SK-N-SH treated with all-trans-retinoic acid at 6 μM for 48 hours (cell line): ENCODE results near the gene TMEM60.
"Not testable (repeated sequence)": the region's sequence is repeated elsewhere in the genome, so short reads cannot be mapped to it uniquely, and the experiment has no call there.

ENCODE experiments used
- ATAC-seq: fragments of 200-7000 bp; cut with Tn5 transposase; 3 replicates; pipeline ENCODE4 v1.9.1; 2020; ENCODE audit warnings: mild to moderate bottlenecking, moderate library complexity
- ARNTL ChIP-seq: fragments of 450-650 bp; formaldehyde crosslinking; IDR thresholded peaks from 2 replicates; pipeline ENCODE4 v1.5.0; 2020; ENCODE audit warnings: low read depth, mild to moderate bottlenecking, moderate library complexity, borderline replicate concordance
- BACH2 ChIP-seq: fragments of 250-450 bp; sonication (Bioruptor Pico); IDR thresholded peaks from 2 replicates; pipeline ENCODE4 v1.9.0; 2021; ENCODE audit warnings: mild to moderate bottlenecking, borderline replicate concordance
- CSDC2 ChIP-seq: fragments of 250-450 bp; sonication (Bioruptor Pico); IDR thresholded peaks from 2 replicates; pipeline ENCODE4 v1.5.0; 2020; ENCODE audit warnings: mild to moderate bottlenecking, moderate library complexity
- CSRNP3 ChIP-seq: fragments of 250-450 bp; sonication (Bioruptor Pico); IDR thresholded peaks from 2 replicates; pipeline ENCODE4 v1.5.1; 2021; ENCODE audit warnings: mild to moderate bottlenecking, moderate library complexity
- ESRRG ChIP-seq: fragments of 250-450 bp; sonication (Bioruptor Pico); IDR thresholded peaks from 2 replicates; pipeline ENCODE4 v1.6.1; 2021; ENCODE audit warnings: mild to moderate bottlenecking
- GLIS3 ChIP-seq: fragments of 250-450 bp; sonication (Bioruptor Pico); IDR thresholded peaks from 2 replicates; pipeline ENCODE4 v1.5.0; 2020; ENCODE audit warnings: mild to moderate bottlenecking, moderate library complexity
- ISL1 ChIP-seq: fragments of 250-450 bp; sonication (Bioruptor Pico); IDR thresholded peaks from 2 replicates; pipeline ENCODE4 v2.1.2; 2022; ENCODE audit warnings: mild to moderate bottlenecking, moderate library complexity
- OSR1 ChIP-seq: fragments of 250-450 bp; sonication (Bioruptor Pico); IDR thresholded peaks from 2 replicates; pipeline ENCODE4 v1.8.0; 2022; ENCODE audit warnings: moderate library complexity, mild to moderate bottlenecking, inconsistent platforms
- POU6F1 ChIP-seq: fragments of 250-450 bp; sonication (Bioruptor Pico); IDR thresholded peaks from 2 replicates; pipeline ENCODE4 v1.8.0; 2021; ENCODE audit warnings: low read depth, mild to moderate bottlenecking, moderate library complexity, borderline replicate concordance
- PPARA ChIP-seq: fragments of 250-450 bp; sonication (Bioruptor Pico); IDR thresholded peaks from 2 replicates; pipeline ENCODE4 v1.5.0; 2020; ENCODE audit warnings: mild to moderate bottlenecking, borderline replicate concordance
- RARB ChIP-seq: fragments of 250-450 bp; sonication (Bioruptor Pico); IDR thresholded peaks from 2 replicates; pipeline ENCODE4 v1.8.0; 2021; ENCODE audit warnings: mild to moderate bottlenecking, moderate library complexity
- SNAI2 ChIP-seq: fragments of 250-450 bp; sonication (Bioruptor Pico); IDR thresholded peaks from 2 replicates; pipeline ENCODE4 v1.5.0; 2020; ENCODE audit warnings: mild to moderate bottlenecking, moderate library complexity
- TCF4 ChIP-seq: fragments of 250-450 bp; sonication (Bioruptor Pico); IDR thresholded peaks from 2 replicates; pipeline ENCODE4 v1.8.0; 2021; ENCODE audit warnings: mild to moderate bottlenecking, moderate library complexity, borderline replicate concordance
- TOX ChIP-seq: fragments of 250-450 bp; sonication (Bioruptor Pico); IDR thresholded peaks from 2 replicates; pipeline ENCODE4 v1.8.0; 2021; ENCODE audit warnings: mild to moderate bottlenecking, moderate library complexity, borderline replicate concordance
- ZFP3 ChIP-seq: fragments of 250-450 bp; sonication (Bioruptor Pico); IDR thresholded peaks from 2 replicates; pipeline ENCODE4 v1.5.0; 2020; ENCODE audit warnings: mild to moderate bottlenecking, moderate library complexity
- ZFP30 ChIP-seq: fragments of 450-650 bp; formaldehyde crosslinking; IDR thresholded peaks from 2 replicates; pipeline ENCODE4 v1.5.0; 2022; ENCODE audit warnings: mild to moderate bottlenecking, moderate library complexity
- ZNF565 ChIP-seq: fragments of 450-650 bp; formaldehyde crosslinking; conservative IDR thresholded peaks from 2 replicates; pipeline ENCODE4 v1.5.0; 2020; ENCODE audit warnings: low read depth, mild to moderate bottlenecking, moderate library complexity
- ZNF70 ChIP-seq: fragments of 450-650 bp; formaldehyde crosslinking; IDR thresholded peaks from 2 replicates; pipeline ENCODE4 v1.5.0; 2020; ENCODE audit warnings: mild to moderate bottlenecking, moderate library complexity
- ZNF8 ChIP-seq: fragments of 450-650 bp; formaldehyde crosslinking; IDR thresholded peaks from 2 replicates; pipeline ENCODE4 v1.5.0; 2020; ENCODE audit warnings: mild to moderate bottlenecking, moderate library complexity
- TF ChIP-seq, protein P1 (sequence below): fragments of 250-450 bp; sonication (Bioruptor Pico); IDR thresholded peaks from 2 replicates; pipeline ENCODE4 v1.5.1; 2020; ENCODE audit warnings: low read depth, mild to moderate bottlenecking, moderate library complexity
- TF ChIP-seq, protein P2 (sequence below): fragments of 250-450 bp; sonication (Bioruptor Pico); IDR thresholded peaks from 2 replicates; pipeline ENCODE4 v1.8.0; 2020; ENCODE audit warnings: mild to moderate bottlenecking, moderate library complexity, borderline replicate concordance
- TF ChIP-seq, protein P3 (sequence below): fragments of 250-450 bp; sonication (Bioruptor Pico); IDR thresholded peaks from 2 replicates; pipeline ENCODE4 v1.5.0; 2020; ENCODE audit warnings: mild to moderate bottlenecking, moderate library complexity

TMEM60 gene

DNA sequence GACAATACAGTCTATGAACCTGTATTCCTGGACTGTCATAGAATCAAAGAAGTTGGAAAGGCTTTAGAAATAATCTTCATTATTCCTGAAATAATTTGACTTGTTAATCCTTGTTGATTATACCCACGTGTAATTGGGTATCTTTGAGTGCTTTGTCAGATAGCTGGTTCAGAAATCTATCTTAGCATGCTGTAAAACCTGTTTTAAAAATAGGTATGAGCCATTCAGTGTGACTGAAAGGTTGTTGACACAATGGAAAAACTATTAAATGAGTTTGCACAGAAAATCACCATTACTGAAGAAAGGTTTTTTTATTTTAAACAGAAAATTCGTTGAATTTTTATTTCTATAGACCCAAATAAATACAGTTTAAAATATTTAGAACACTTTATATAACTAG lies 39.0 kb upstream of the TMEM60 start:
- ATAC-seq, result no peak
- TF ChIP-seq SNAI2 (CRISPR knock-in tag), result no peak
- TF ChIP-seq, protein P1, sequence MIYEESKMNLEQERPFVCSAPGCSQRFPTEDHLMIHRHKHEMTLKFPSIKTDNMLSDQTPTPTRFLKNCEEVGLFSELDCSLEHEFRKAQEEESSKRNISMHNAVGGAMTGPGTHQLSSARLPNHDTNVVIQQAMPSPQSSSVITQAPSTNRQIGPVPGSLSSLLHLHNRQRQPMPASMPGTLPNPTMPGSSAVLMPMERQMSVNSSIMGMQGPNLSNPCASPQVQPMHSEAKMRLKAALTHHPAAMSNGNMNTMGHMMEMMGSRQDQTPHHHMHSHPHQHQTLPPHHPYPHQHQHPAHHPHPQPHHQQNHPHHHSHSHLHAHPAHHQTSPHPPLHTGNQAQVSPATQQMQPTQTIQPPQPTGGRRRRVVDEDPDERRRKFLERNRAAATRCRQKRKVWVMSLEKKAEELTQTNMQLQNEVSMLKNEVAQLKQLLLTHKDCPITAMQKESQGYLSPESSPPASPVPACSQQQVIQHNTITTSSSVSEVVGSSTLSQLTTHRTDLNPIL (CRISPR knock-in tag), result no peak
- no peak for TF ChIP-seq BACH2 (CRISPR knock-in tag)
- TF ChIP-seq ZNF70 (CRISPR knock-in tag), result no peak
- TF ChIP-seq, protein P2, sequence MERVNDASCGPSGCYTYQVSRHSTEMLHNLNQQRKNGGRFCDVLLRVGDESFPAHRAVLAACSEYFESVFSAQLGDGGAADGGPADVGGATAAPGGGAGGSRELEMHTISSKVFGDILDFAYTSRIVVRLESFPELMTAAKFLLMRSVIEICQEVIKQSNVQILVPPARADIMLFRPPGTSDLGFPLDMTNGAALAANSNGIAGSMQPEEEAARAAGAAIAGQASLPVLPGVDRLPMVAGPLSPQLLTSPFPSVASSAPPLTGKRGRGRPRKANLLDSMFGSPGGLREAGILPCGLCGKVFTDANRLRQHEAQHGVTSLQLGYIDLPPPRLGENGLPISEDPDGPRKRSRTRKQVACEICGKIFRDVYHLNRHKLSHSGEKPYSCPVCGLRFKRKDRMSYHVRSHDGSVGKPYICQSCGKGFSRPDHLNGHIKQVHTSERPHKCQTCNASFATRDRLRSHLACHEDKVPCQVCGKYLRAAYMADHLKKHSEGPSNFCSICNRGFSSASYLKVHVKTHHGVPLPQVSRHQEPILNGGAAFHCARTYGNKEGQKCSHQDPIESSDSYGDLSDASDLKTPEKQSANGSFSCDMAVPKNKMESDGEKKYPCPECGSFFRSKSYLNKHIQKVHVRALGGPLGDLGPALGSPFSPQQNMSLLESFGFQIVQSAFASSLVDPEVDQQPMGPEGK (CRISPR knock-in tag), result no peak
- no peak for TF ChIP-seq ZFP30 (CRISPR knock-in tag)
- no peak for TF ChIP-seq OSR1 (CRISPR knock-in tag)
- TF ChIP-seq POU6F1, result no peak
- TF ChIP-seq ZFP3 (CRISPR knock-in tag), result no peak
- TF ChIP-seq ESRRG (CRISPR knock-in tag), result no peak
- no peak for TF ChIP-seq PPARA (CRISPR knock-in tag)
- TF ChIP-seq RARB (CRISPR knock-in tag), result no peak
- TF ChIP-seq ISL1 (CRISPR knock-in tag), result no peak
- TF ChIP-seq CSRNP3 (CRISPR knock-in tag), result no peak
- no peak for TF ChIP-seq CSDC2 (CRISPR knock-in tag)
- no peak for TF ChIP-seq ZNF565 (CRISPR knock-in tag)
- TF ChIP-seq TCF4 (CRISPR knock-in tag), result no peak
- TF ChIP-seq ARNTL (CRISPR knock-in tag), result no peak

DNA sequence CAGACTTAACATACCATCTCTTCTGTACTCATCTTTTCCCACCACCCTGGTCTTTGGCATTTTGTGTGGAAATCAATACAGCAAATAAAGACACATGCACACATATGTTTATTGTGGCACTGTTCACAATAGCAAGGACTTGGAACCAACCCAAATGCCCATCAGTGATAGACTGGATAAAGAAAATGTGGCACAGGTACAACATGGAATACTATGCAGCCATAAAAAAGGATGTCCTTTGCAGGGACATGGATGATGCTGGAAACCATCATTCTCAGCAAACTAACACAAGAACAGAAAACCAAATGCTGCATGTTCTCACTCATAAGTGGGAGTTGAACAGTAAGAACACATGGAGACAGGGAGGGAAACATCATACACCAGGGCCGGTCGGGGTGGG lies 38.2 kb upstream of the TMEM60 start:
- not testable (repeated sequence) for ATAC-seq

DNA sequence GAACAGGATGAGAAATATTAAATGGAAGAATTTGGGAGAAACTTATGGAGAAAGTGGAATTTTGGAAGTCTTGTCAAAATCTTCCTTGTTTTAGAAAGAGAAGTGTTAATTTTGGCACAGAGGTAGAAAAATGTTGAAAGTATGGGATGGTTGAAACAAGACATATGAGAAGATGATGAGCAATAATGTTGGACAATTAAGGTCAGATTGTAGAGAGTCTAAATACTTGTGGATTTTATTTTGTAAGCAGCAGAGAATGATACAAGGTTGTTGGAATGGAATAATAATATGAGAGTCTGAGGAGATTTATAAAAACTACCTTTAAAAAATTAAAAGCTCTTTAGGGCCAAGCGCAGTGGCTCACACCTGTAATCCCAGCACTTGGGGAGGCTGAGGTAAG lies 34.9 kb upstream of the TMEM60 start:
- no peak for TF ChIP-seq ARNTL (CRISPR knock-in tag)
- no peak for TF ChIP-seq ZNF8 (CRISPR knock-in tag)
- no peak for TF ChIP-seq ZFP30 (CRISPR knock-in tag)
- TF ChIP-seq ZNF70 (CRISPR knock-in tag), result no peak
- TF ChIP-seq, protein P3, sequence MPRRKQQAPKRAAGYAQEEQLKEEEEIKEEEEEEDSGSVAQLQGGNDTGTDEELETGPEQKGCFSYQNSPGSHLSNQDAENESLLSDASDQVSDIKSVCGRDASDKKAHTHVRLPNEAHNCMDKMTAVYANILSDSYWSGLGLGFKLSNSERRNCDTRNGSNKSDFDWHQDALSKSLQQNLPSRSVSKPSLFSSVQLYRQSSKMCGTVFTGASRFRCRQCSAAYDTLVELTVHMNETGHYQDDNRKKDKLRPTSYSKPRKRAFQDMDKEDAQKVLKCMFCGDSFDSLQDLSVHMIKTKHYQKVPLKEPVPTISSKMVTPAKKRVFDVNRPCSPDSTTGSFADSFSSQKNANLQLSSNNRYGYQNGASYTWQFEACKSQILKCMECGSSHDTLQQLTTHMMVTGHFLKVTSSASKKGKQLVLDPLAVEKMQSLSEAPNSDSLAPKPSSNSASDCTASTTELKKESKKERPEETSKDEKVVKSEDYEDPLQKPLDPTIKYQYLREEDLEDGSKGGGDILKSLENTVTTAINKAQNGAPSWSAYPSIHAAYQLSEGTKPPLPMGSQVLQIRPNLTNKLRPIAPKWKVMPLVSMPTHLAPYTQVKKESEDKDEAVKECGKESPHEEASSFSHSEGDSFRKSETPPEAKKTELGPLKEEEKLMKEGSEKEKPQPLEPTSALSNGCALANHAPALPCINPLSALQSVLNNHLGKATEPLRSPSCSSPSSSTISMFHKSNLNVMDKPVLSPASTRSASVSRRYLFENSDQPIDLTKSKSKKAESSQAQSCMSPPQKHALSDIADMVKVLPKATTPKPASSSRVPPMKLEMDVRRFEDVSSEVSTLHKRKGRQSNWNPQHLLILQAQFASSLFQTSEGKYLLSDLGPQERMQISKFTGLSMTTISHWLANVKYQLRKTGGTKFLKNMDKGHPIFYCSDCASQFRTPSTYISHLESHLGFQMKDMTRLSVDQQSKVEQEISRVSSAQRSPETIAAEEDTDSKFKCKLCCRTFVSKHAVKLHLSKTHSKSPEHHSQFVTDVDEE (CRISPR knock-in tag), result no peak
- TF ChIP-seq GLIS3, result no peak
- TF ChIP-seq CSRNP3 (CRISPR knock-in tag), result no peak
- TF ChIP-seq TCF4 (CRISPR knock-in tag), result no peak
- TF ChIP-seq TOX (CRISPR knock-in tag), result no peak
- no peak for TF ChIP-seq PPARA (CRISPR knock-in tag)
- TF ChIP-seq ZNF565 (CRISPR knock-in tag), result no peak
- TF ChIP-seq, protein P2 (CRISPR knock-in tag), result no peak
- TF ChIP-seq OSR1 (CRISPR knock-in tag), result no peak
- TF ChIP-seq CSDC2 (CRISPR knock-in tag), result no peak
- no peak for TF ChIP-seq POU6F1
- TF ChIP-seq ZFP3 (CRISPR knock-in tag), result no peak
- no peak for TF ChIP-seq ISL1 (CRISPR knock-in tag)
- no peak for TF ChIP-seq SNAI2 (CRISPR knock-in tag)
- TF ChIP-seq, all 23 proteins: peak for 0
- no peak for ATAC-seq
